WERI-Rb-1 (cell line): ENCODE results near the gene GSTK1.

Experiments
- DNase-seq: peaks from one replicate; pipeline ENCODE4 v3.0.0-alpha.2; 2020
- H3K27ac ChIP-seq: fragments of 250-450 bp; sonication (Bioruptor Pico); 2 replicates; pipeline ENCODE4 v1.5.1; 2020; ENCODE audit warnings: mild to moderate bottlenecking, moderate library complexity
- H3K27me3 ChIP-seq: fragments of 250-450 bp; sonication (Bioruptor Pico); 2 replicates; pipeline ENCODE4 v1.5.1; 2021; ENCODE audit warnings: mild to moderate bottlenecking, low read depth, moderate library complexity; ENCODE audit not compliant: insufficient read depth, severe bottlenecking
- H3K36me3 ChIP-seq: fragments of 250-450 bp; sonication (Bioruptor Pico); 2 replicates; pipeline ENCODE4 v1.5.1; 2020; ENCODE audit warnings: mild to moderate bottlenecking, moderate library complexity
- H3K4me3 ChIP-seq: 2 replicates; pipeline ENCODE4 v1.5.1; 2011; ENCODE audit warnings: low read depth, mild to moderate bottlenecking, control low read depth, low read length
- H3K9me3 ChIP-seq: fragments of 250-450 bp; sonication (Bioruptor Pico); 2 replicates; pipeline ENCODE4 v1.5.1; 2021; ENCODE audit warnings: mild to moderate bottlenecking, moderate library complexity; ENCODE audit not compliant: severe bottlenecking
- CTCF ChIP-seq: IDR thresholded peaks from 2 replicates; pipeline ENCODE4 v1.5.1; 2011; ENCODE audit warnings: low read depth, mild to moderate bottlenecking, control low read depth, inconsistent platforms, low read length

GSTK1 gene

DNA sequence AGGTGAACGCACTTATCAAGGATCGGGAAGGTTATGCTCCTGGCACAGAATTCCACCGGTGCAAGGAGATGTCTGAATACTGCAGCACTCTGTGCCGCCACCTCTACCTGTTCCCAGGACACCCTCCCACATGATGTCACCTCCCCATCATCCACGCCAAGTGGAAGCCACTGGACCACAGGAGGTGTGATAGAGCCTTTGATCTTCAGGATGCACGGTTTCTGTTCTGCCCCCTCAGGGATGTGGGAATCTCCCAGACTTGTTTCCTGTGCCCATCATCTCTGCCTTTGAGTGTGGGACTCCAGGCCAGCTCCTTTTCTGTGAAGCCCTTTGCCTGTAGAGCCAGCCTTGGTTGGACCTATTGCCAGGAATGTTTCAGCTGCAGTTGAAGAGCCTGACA lies 41.7 kb downstream of the GSTK1 start:
- H3K27me3 ChIP-seq = no peaks in the 10 kb centered on the region
- no peak for DNase-seq
- no peaks in the 10 kb centered on the region for H3K9me3 ChIP-seq
- no peak overlapping the region for H3K4me3 ChIP-seq
- no peak for TF ChIP-seq CTCF
- H3K27ac ChIP-seq = no peak overlapping the region
- peaks cover 85% of the 10 kb centered on the region for H3K36me3 ChIP-seq

DNA sequence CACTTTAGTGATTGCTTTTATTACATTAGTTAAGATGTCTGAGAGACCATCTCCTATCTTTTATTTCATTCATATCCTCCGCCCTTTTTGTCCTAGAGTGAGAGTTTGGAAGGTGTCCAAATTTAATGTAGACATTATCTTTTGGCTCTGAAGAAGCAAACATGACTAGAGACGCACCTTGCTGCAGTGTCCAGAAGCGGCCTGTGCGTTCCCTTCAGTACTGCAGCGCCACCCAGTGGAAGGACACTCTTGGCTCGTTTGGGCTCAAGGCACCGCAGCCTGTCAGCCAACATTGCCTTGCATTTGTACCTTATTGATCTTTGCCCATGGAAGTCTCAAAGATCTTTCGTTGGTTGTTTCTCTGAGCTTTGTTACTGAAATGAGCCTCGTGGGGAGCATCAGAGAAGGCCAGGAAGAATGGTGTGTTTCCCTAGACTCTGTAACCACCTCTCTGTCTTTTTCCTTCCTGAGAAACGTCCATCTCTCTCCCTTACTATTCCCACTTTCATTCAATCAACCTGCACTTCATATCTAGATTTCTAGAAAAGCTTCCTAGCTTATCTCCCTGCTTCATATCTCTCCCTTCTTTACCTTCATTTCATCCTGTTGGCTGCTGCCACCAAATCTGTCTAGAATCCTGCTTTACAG lies 42.3 kb downstream of the GSTK1 start:
- H3K4me3 ChIP-seq = no peak overlapping the region
- peak; percentile 89 for TF ChIP-seq CTCF
- H3K27me3 ChIP-seq = no peaks in the 10 kb centered on the region
- no peak overlapping the region for H3K27ac ChIP-seq
- no peaks in the 10 kb centered on the region for H3K9me3 ChIP-seq
- peaks cover 80% of the 10 kb centered on the region for H3K36me3 ChIP-seq
- DNase-seq = peak; percentile 71

- Histone ChIP-seq H3K27ac (no peak overlapping the region), H3K9me3 (no peaks in the 10 kb centered on the region), H3K4me3 (no peak overlapping the region), H3K27me3 (no peaks in the 10 kb centered on the region), H3K36me3 (peaks cover 55% of the 10 kb centered on the region)
- DNase-seq = no peak
- no peak for TF ChIP-seq CTCF
Measured at GRCh38 chr7:143308632-143309031, 45.4 kb downstream of the GSTK1 start.

DNA sequence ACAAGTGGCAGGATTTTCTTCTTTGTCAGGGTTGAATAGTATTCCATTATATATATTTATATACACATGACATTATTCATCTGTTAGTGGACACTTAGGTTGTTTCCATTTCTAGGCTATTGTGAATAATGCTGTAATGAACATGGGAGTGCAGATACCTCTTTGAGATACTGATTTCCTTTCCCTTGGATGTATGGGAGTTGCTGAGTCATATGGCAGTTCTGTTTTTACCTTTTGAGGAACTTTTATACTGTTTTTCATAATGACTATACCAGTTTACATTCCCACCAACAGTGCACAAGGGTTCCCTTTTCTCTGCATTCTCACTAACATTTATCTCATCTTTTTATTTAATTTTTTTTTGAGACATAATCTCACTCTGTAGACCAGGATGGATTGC lies 50.9 kb downstream of the GSTK1 start:
- H3K9me3 ChIP-seq = no peaks in the 10 kb centered on the region
- no peaks in the 10 kb centered on the region for H3K27me3 ChIP-seq
- no peak overlapping the region for H3K27ac ChIP-seq
- peaks cover 10% of the 10 kb centered on the region for H3K36me3 ChIP-seq
- no peak overlapping the region for H3K4me3 ChIP-seq
- TF ChIP-seq CTCF = no peak
- DNase-seq = no peak

DNA sequence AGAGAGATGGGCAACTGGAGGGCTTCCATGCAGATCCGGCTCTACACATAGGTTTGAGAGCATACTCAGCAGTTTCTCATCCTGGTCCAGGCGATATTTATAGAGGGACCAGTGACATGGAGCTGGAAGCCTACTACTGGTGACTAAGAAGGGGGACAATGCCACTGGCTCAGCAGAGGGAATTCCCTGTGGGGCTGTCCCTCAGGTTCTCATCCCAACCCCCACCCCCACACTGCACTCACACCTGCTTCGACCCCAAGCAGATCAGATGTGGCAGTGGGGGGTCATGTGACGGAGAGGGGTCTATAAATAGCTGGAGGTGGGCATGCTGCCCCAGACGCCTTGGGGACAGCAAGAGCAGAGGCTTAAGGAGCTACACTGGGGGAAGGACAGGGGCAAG lies 52.5 kb downstream of the GSTK1 start, which contains the start of gene CLCN1:
Gene CLCN1, plus strand, starts transcription at position 336 of the 400 bp plus-strand sequence. CDS start 102 bp downstream, outside the sequence.
- Histone ChIP-seq H3K9me3 (no peaks in the 10 kb centered on the region), H3K36me3 (peaks cover 3% of the 10 kb centered on the region; the same call in 1 of the 2 replicates), H3K4me3 (no peak within 1 kb of the TSS), H3K27ac (no peak within 1 kb of the TSS), H3K27me3 (no peaks in the 10 kb centered on the region)
- TF ChIP-seq CTCF = no peak
- no peak for DNase-seq

DNA sequence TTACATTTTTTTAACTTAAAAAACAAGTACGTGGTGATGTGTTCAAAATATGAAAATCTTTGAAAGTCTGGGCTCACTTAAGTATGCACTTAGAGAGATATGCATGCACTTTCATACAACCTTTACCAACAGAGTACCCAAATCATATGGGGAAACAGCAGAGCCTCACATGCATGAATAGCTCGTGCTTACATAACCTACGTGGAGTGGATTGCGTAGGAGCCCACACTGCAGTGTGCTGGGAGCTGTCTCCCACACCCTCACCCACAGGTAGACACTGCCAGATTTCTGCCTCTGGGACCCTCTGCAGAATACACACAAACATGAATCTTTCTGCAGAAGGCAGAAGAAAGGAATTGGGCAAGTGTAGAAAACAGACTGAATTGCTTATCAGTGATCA lies 53.3 kb downstream of the GSTK1 start:
- Histone ChIP-seq H3K27ac (no peak overlapping the region), H3K36me3 (peaks cover 3% of the 10 kb centered on the region; the same call in 1 of the 2 replicates), H3K27me3 (no peaks in the 10 kb centered on the region), H3K9me3 (no peaks in the 10 kb centered on the region), H3K4me3 (no peak overlapping the region)
- no peak for TF ChIP-seq CTCF
- no peak for DNase-seq
